WTC11 (cell line): Measurements from ENCODE around the gene ITLN2. TPM values are rescaled to one million over a fixed set of nuclear protein-coding genes. Genes with fewer than 3 reads are reported as not detected.

Source experiments
- ATAC-seq: fragments of 200-7000 bp; cut with Tn5 transposase; 2 replicates; pipeline ENCODE4 v1.10.0; 2021; ENCODE audit warnings: mild to moderate bottlenecking, moderate library complexity
- CTCF ChIA-PET: fragments of 300-600 bp; sonication (Branson Sonifier 250); formaldehyde crosslinking; loops from one replicate; lab custom pipeline; 2021; ENCODE audit warnings: antibody characterized with exemption; lab: Charles Lee
- POLR2A ChIA-PET: fragments of 350-600 bp; sonication (Branson Sonifier 250); formaldehyde crosslinking; loops from one replicate; lab custom pipeline; 2021; ENCODE audit warnings: antibody characterized with exemption; lab: Charles Lee
- DNase-seq: peaks from one replicate; pipeline ENCODE4 v3.0.0; 2021; ENCODE audit warnings: low spot score
- H3K27ac Mint-ChIP-seq: 2 replicates; pipeline ENCODE4 v1.8.0; 2021; ENCODE audit warnings: mixed read lengths
- H3K27me3 Mint-ChIP-seq: 2 replicates; pipeline ENCODE4 v1.8.0; 2021; ENCODE audit warnings: low read depth, mild to moderate bottlenecking, moderate library complexity, mixed read lengths
- H3K36me3 Mint-ChIP-seq: 2 replicates; pipeline ENCODE4 v1.8.0; 2021; ENCODE audit warnings: mixed read lengths
- H3K4me1 Mint-ChIP-seq: 2 replicates; pipeline ENCODE4 v1.8.0; 2022; ENCODE audit warnings: mixed read lengths
- H3K4me3 Mint-ChIP-seq: 2 replicates; pipeline ENCODE4 v1.8.0; 2021; ENCODE audit warnings: mild to moderate bottlenecking, moderate library complexity, mixed read lengths
- H3K9me3 Mint-ChIP-seq: 2 replicates; pipeline ENCODE4 v1.8.0; 2021; ENCODE audit warnings: mixed read lengths
- ARID4B ChIP-seq: sonication (generic); formaldehyde crosslinking; IDR thresholded peaks from 2 replicates; pipeline ENCODE4 v1.8.0; 2023; ENCODE audit warnings: missing genetic modification reagents, mild to moderate bottlenecking, borderline replicate concordance
- E2F1 ChIP-seq: sonication (generic); formaldehyde crosslinking; IDR thresholded peaks from 2 replicates; pipeline ENCODE4 v1.8.0; 2022; ENCODE audit warnings: mild to moderate bottlenecking, missing genetic modification reagents
- E2F5 ChIP-seq: sonication (generic); formaldehyde crosslinking; IDR thresholded peaks from 2 replicates; pipeline ENCODE4 v1.8.1; 2022; ENCODE audit warnings: mild to moderate bottlenecking, moderate library complexity, missing genetic modification reagents
- ERG ChIP-seq: fragments of 250-450 bp; sonication (Bioruptor Pico); IDR thresholded peaks from 2 replicates; pipeline ENCODE4 v1.8.0; 2021; ENCODE audit warnings: mild to moderate bottlenecking
- FOXK1 ChIP-seq: sonication (generic); formaldehyde crosslinking; IDR thresholded peaks from 2 replicates; pipeline ENCODE4 v1.8.0; 2022; ENCODE audit warnings: mild to moderate bottlenecking, moderate library complexity, missing genetic modification reagents
- HMGXB4 ChIP-seq: sonication (generic); formaldehyde crosslinking; IDR thresholded peaks from 2 replicates; pipeline ENCODE4 v1.8.1; 2023; ENCODE audit warnings: mild to moderate bottlenecking, moderate library complexity, missing genetic modification reagents
- NFYB ChIP-seq: sonication (generic); formaldehyde crosslinking; conservative IDR thresholded peaks from 2 replicates; pipeline ENCODE4 v1.8.0; 2022; ENCODE audit warnings: low read depth, missing genetic modification reagents
- PRDM15 ChIP-seq: sonication (generic); formaldehyde crosslinking; IDR thresholded peaks from 2 replicates; pipeline ENCODE4 v1.8.0; 2022; ENCODE audit warnings: missing genetic modification reagents
- PREB ChIP-seq: sonication (generic); formaldehyde crosslinking; IDR thresholded peaks from 2 replicates; pipeline ENCODE4 v1.8.1; 2022; ENCODE audit warnings: mild to moderate bottlenecking, missing genetic modification reagents, moderate library complexity, borderline replicate concordance
- USF2 ChIP-seq: sonication (generic); formaldehyde crosslinking; IDR thresholded peaks from 2 replicates; pipeline ENCODE4 v1.8.1; 2023; ENCODE audit warnings: mild to moderate bottlenecking, missing genetic modification reagents, moderate library complexity
- ZBTB21 ChIP-seq: sonication (generic); formaldehyde crosslinking; IDR thresholded peaks from 2 replicates; pipeline ENCODE4 v1.8.1; 2023; ENCODE audit warnings: mild to moderate bottlenecking, missing genetic modification reagents, borderline replicate concordance
- ZBTB43 ChIP-seq: sonication (generic); formaldehyde crosslinking; IDR thresholded peaks from 2 replicates; pipeline ENCODE4 v1.8.1; 2023; ENCODE audit warnings: mild to moderate bottlenecking, missing genetic modification reagents
- ZNF219 ChIP-seq: sonication (generic); formaldehyde crosslinking; IDR thresholded peaks from 2 replicates; pipeline ENCODE4 v1.8.0; 2023; ENCODE audit warnings: missing genetic modification reagents, mild to moderate bottlenecking, borderline replicate concordance
- ZNF281 ChIP-seq: sonication (generic); formaldehyde crosslinking; IDR thresholded peaks from 2 replicates; pipeline ENCODE4 v1.8.0; 2023; ENCODE audit warnings: mild to moderate bottlenecking, missing genetic modification reagents
- ZNF396 ChIP-seq: fragments of 250-450 bp; sonication (Bioruptor Pico); IDR thresholded peaks from 2 replicates; pipeline ENCODE4 v1.8.0; 2021; ENCODE audit warnings: mild to moderate bottlenecking, moderate library complexity, borderline replicate concordance
- total RNA-seq: library from RNA; stranded (reverse); gene quantifications from 3 replicates; pipeline ENCODE4 v1.2.3, GENCODE V29; 2021

The ITLN2 gene
- total RNA-seq, 1 experiment from 2014 or later = 5.9 TPM

GRCh38 chr1:161000736-161001480, 46.3 kb upstream of the ITLN2 start:
- Mint-ChIP-seq H3K4me3 (no peak overlapping the region), H3K9me3 (no peaks in the 10 kb centered on the region), H3K36me3 (peaks cover 56% of the 10 kb centered on the region), H3K27me3 (no peaks in the 10 kb centered on the region), H3K27ac (no peak overlapping the region), H3K4me1 (peaks cover 5% of the 10 kb centered on the region)
- DNase-seq (no peak), ATAC-seq (no peak)
- TF ChIP-seq ZNF281 (CRISPR knock-in tag) = no peak
- no peak for TF ChIP-seq ERG (CRISPR knock-in tag)
- no peak for TF ChIP-seq E2F5 (CRISPR knock-in tag)
- no peak for TF ChIP-seq FOXK1 (CRISPR knock-in tag)
- TF ChIP-seq ZBTB43 = no peak
- no peak for TF ChIP-seq USF2 (CRISPR knock-in tag)
- TF ChIP-seq HMGXB4 = no peak
- TF ChIP-seq ZNF396 = no peak
- no peak for TF ChIP-seq PRDM15 (CRISPR knock-in tag)
- TF ChIP-seq ZBTB21 = no peak
- no peak for TF ChIP-seq E2F1 (CRISPR knock-in tag)
- no peak for TF ChIP-seq ZNF219 (CRISPR knock-in tag)
- no peak for TF ChIP-seq NFYB (CRISPR knock-in tag)
- no peak for TF ChIP-seq PREB (CRISPR knock-in tag)
- TF ChIP-seq ARID4B (CRISPR knock-in tag) = no peak
- ChIA-PET CTCF (interaction anchor here (1.7 kb wide), 1 partner anchor 11 kb away, joined by 6 read pairs; no protein-coding TSS in a partner anchor), POLR2A (interaction anchor here (0.6 to 1.1 kb wide), 2 partner anchors 20 to 98 kb away, joined by 3 to 4 read pairs; partner anchors contain the start of gene F11R)
